Embryonic facial prominence (tissue), 1 donor: ENCODE results near the gene PCDHGB5.

Experiments used
- DNase-seq: peaks from one replicate; pipeline ENCODE4 v3.0.0-alpha.2; 2016; ENCODE audit errors: extremely low spot score

Gene PCDHGB5

GRCh38 chr5:141440341-141440740 lies 42.6 kb downstream of the PCDHGB5 start:
- no peak for DNase-seq

DNA sequence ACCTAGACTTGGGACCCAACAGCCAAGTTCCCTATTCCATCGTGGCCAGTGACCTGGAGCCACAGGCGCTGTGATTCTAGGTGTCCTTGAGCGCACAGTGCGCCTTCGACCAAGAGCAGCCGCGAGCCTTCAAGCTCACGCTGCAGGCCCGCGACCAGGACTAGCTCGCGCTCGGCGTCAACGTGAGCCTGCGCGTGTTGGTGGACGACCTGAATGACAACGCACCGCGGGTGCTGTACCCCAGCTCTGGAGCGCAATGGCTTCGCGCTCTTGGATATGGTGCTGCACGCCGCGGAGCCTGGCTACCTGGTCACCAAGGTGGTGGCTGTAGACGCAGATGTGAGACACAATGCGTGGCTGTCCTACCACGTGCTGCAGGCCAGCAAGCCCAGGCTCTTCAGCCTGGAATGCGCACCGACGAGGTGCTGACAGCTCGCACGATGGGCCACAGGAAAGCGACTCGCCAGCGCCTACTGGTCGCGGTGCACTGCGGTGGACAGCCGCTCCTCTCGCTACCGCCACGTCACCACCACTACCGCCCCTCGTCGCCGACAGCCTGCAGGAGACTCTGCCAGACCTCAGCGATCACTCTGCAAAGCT lies 43.9 kb downstream of the PCDHGB5 start:
- DNase-seq: no peak
